ENCODE measurements around the gene TMTC1.

Gene TMTC1

GRCh38 chr12:29695800-29696199 is 87.9 kb downstream of the TMTC1 start:
- TF ChIP-seq POLR2AphosphoS5 (IDR thresholded peaks at IDR 0.05; ENCODE audit: low read depth, low read length): no peak
- no peak for TF ChIP-seq SIN3A (IDR thresholded peaks at IDR 0.05; ENCODE audit: borderline replicate concordance, insufficient read depth, low read length)
- no peak for TF ChIP-seq FOXP2 (optimal IDR thresholded peaks at IDR 0.05; ENCODE audit: borderline replicate concordance, extremely low read depth, extremely low read length, insufficient read depth)
- TF ChIP-seq REST (IDR thresholded peaks at IDR 0.05; ENCODE audit: insufficient read depth in 1 of 2, low read depth in 2 of 2, low read length in 2 of 2): no peak
- TF ChIP-seq TAF1 (IDR thresholded peaks at IDR 0.05; ENCODE audit: borderline replicate concordance, insufficient read depth, low read length): no peak

- TF ChIP-seq SIN3A (IDR thresholded peaks at IDR 0.05; ENCODE audit: borderline replicate concordance, insufficient read depth, low read length) (no peak), FOXP2 (optimal IDR thresholded peaks at IDR 0.05; ENCODE audit: borderline replicate concordance, extremely low read depth, extremely low read length, insufficient read depth) (no peak), TAF1 (IDR thresholded peaks at IDR 0.05; ENCODE audit: borderline replicate concordance, insufficient read depth, low read length) (no peak), POLR2AphosphoS5 (IDR thresholded peaks at IDR 0.05; ENCODE audit: low read depth, low read length) (no peak), REST (IDR thresholded peaks at IDR 0.05; ENCODE audit: insufficient read depth in 1 of 2, low read depth in 2 of 2, low read length in 2 of 2) (no peak)
These were observed 88.7 kb downstream of the TMTC1 start for GRCh38 chr12:29695026-29695425.

GRCh38 chr12:29694002-29694401 is 89.7 kb downstream of the TMTC1 start:
- TF ChIP-seq SIN3A (IDR thresholded peaks at IDR 0.05; ENCODE audit: borderline replicate concordance, insufficient read depth, low read length) (no peak), FOXP2 (optimal IDR thresholded peaks at IDR 0.05; ENCODE audit: borderline replicate concordance, extremely low read depth, extremely low read length, insufficient read depth) (no peak), POLR2AphosphoS5 (IDR thresholded peaks at IDR 0.05; ENCODE audit: low read depth, low read length) (no peak), REST (IDR thresholded peaks at IDR 0.05; ENCODE audit: insufficient read depth in 1 of 2, low read depth in 2 of 2, low read length in 2 of 2) (no peak), TAF1 (IDR thresholded peaks at IDR 0.05; ENCODE audit: borderline replicate concordance, insufficient read depth, low read length) (no peak)

- TF ChIP-seq FOXP2 (optimal IDR thresholded peaks at IDR 0.05; ENCODE audit: borderline replicate concordance, extremely low read depth, extremely low read length, insufficient read depth) (no peak), REST (IDR thresholded peaks at IDR 0.05; ENCODE audit: insufficient read depth in 1 of 2, low read depth in 2 of 2, low read length in 2 of 2) (no peak), SIN3A (IDR thresholded peaks at IDR 0.05; ENCODE audit: borderline replicate concordance, insufficient read depth, low read length) (no peak), TAF1 (IDR thresholded peaks at IDR 0.05; ENCODE audit: borderline replicate concordance, insufficient read depth, low read length) (no peak), POLR2AphosphoS5 (IDR thresholded peaks at IDR 0.05; ENCODE audit: low read depth, low read length) (no peak)
These were observed 91.5 kb downstream of the TMTC1 start for GRCh38 chr12:29692237-29692636.
